ENCODE data around the gene PSMB3.
A peak's percentile ranks its signal among the peaks of the same experiment; 100 is the strongest.
"Not testable (repeated sequence)": the region's sequence is repeated elsewhere in the genome, so short reads cannot be mapped to it uniquely, and the experiment has no call there.

Gene PSMB3

GRCh38 chr17:38749223-38750043, 3.1 kb upstream of the PSMB3 start:
- peak in 5 of 14 donors; percentile 30 to 81 (median 48) for DNase-seq

- no peak for DNase-seq
Observed at GRCh38 chr17:38750044-38750311, 2.6 kb upstream of the PSMB3 start.

GRCh38 chr17:38750312-38751121, 2.0 kb upstream of the PSMB3 start:
- DNase-seq = peak in 1 of 14 donors; percentile 73

- DNase-seq = no peak
Observed at GRCh38 chr17:38751144-38751807, 1.3 kb upstream of the PSMB3 start.

GRCh38 chr17:38751808-38752307, 683 bp upstream of the PSMB3 start:
- peak in 11 of 14 donors; percentile 40 to 81 (median 60) for DNase-seq

GRCh38 chr17:38753071-38753506, 548 bp downstream of the PSMB3 start:
- peak in 1 of 14 donors; percentile 44 for DNase-seq

GRCh38 chr17:38761612-38762011, 9.1 kb downstream of the PSMB3 start:
- DNase-seq = no peak

GRCh38 chr17:38762231-38762630, 9.7 kb downstream of the PSMB3 start:
- DNase-seq = no peak

- no peak for DNase-seq
Observed at GRCh38 chr17:38766341-38766740, 13.8 kb downstream of the PSMB3 start.

- no peak for DNase-seq
Observed at GRCh38 chr17:38768417-38768816, 15.9 kb downstream of the PSMB3 start.

GRCh38 chr17:38773258-38773657, 20.7 kb downstream of the PSMB3 start:
- DNase-seq = no peak

GRCh38 chr17:38777641-38778250, 25.2 kb downstream of the PSMB3 start:
- DNase-seq = no peak

- no peak for DNase-seq
Observed at GRCh38 chr17:38779965-38780752, 27.6 kb downstream of the PSMB3 start.

GRCh38 chr17:38783227-38783626, 30.7 kb downstream of the PSMB3 start:
- no peak for DNase-seq

- DNase-seq = no peak
Observed at GRCh38 chr17:38786372-38786771, 33.8 kb downstream of the PSMB3 start.

GRCh38 chr17:38787999-38788398, 35.5 kb downstream of the PSMB3 start:
- not testable (repeated sequence) for DNase-seq

- no peak for DNase-seq
Observed at GRCh38 chr17:38789185-38789584, 36.6 kb downstream of the PSMB3 start.

- DNase-seq = not testable (repeated sequence)
Observed at GRCh38 chr17:38790148-38790707, 37.7 kb downstream of the PSMB3 start.

- DNase-seq = no peak
Observed at GRCh38 chr17:38791162-38791561, 38.6 kb downstream of the PSMB3 start.

GRCh38 chr17:38794221-38794620, 41.7 kb downstream of the PSMB3 start:
- DNase-seq = no peak

GRCh38 chr17:38796451-38797157, 44.1 kb downstream of the PSMB3 start:
- DNase-seq = no peak

Data from C1 segment of cervical spinal cord (tissue), 14 donors.